Activated T-helper 1 cell treated with anti-CD3 and anti-CD28 coated beads, Interleukin-12 subunit alpha, Interleukin-12 subunit beta, Interleukin-2, Interleukin-4 antibody, amounts not matched to agents 30 ng/mL and 10 ng/mL and 1 ng/mL, durations not matched to agents 14 hours and 24 hours and 36 hours (primary cell): Measurements from ENCODE around the gene SETD6. TPM values are rescaled to one million over a fixed set of nuclear protein-coding genes. Genes with fewer than 3 reads are reported as not detected.
A peak's percentile ranks its signal among the peaks of the same experiment; 100 is the strongest.

Experiments used
- DNase-seq: peaks from one replicate; pipeline ENCODE4 v3.0.0; 2021; ENCODE audit warnings: low spot score
- H3K27ac Mint-ChIP-seq: one replicate; pipeline ENCODE4 v1.8.0; 2021; ENCODE audit warnings: mild to moderate bottlenecking, mixed read lengths
- H3K27me3 Mint-ChIP-seq: one replicate; pipeline ENCODE4 v1.8.0; 2022; ENCODE audit warnings: mild to moderate bottlenecking, moderate library complexity, mixed read lengths; ENCODE audit not compliant: insufficient read depth
- H3K36me3 Mint-ChIP-seq: one replicate; pipeline ENCODE4 v1.8.0; 2021; ENCODE audit warnings: low read depth, mixed read lengths
- H3K4me1 Mint-ChIP-seq: one replicate; pipeline ENCODE4 v1.8.0; 2021; ENCODE audit warnings: low read depth, mixed read lengths
- H3K4me3 Mint-ChIP-seq: one replicate; pipeline ENCODE4 v1.8.0; 2021; ENCODE audit warnings: mild to moderate bottlenecking, moderate library complexity, mixed read lengths
- H3K9me3 Mint-ChIP-seq: one replicate; pipeline ENCODE4 v1.8.0; 2021; ENCODE audit warnings: mixed read lengths
- intact Hi-C: fragments of 100-400 bp; cut with micrococcal nuclease; formaldehyde crosslinking; loops from one replicate; pipeline ENCODE4 v1.15.1; 2024
- total RNA-seq: library from RNA; stranded (reverse); gene quantifications from 2 replicates; pipeline ENCODE4 v1.2.3, GENCODE V29; 2022

SETD6 gene, protein sequence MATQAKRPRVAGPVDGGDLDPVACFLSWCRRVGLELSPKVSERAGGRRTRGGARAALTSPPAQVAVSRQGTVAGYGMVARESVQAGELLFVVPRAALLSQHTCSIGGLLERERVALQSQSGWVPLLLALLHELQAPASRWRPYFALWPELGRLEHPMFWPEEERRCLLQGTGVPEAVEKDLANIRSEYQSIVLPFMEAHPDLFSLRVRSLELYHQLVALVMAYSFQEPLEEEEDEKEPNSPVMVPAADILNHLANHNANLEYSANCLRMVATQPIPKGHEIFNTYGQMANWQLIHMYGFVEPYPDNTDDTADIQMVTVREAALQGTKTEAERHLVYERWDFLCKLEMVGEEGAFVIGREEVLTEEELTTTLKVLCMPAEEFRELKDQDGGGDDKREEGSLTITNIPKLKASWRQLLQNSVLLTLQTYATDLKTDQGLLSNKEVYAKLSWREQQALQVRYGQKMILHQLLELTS
- total RNA-seq: 32.1 and 34.9 TPM in 2 replicates

DNA sequence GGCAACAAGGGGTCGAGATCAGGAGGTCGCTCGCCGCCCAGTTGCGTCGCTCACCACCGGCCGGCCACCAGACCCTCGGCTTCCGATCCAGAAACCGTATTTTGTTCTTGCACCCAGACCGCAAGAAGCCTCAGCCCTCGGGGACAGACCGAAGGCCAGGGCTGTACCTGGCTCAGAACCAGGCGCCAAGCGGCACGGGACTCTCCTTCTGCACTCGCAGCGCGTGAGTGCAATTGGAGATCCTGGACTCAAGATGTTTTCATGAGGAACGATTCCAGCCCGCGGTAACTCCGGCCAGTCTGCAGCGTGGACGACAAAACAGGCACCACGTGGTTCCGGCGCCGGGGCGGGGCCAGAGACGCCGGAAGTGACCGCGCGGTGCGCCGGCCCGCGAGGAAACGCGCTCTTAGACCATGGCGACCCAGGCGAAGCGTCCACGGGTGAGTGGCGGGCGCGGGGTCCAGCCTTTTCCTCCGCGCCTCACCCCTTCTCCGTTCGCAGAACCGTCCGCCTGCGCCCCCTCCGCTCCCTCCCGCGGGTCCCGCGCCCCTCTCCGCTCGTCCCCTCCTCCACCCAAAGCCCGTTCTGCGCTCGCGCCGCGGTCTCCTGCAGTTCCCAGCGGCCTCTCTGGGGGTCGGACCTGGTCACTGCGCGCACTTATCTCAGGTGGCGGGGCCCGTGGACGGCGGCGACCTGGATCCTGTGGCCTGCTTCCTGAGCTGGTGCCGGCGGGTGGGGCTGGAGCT lies at the start of gene SETD6:
Gene SETD6, plus strand, starts transcription at position 393 of the 746 bp plus-strand sequence. Its CDS starts 21 bp downstream, at position 414.
- DNase-seq: peak; percentile 77
- peak within 1 kb of the TSS; percentile 92 for H3K4me3 Mint-ChIP-seq
- peak within 1 kb of the TSS; percentile 83 for H3K27ac Mint-ChIP-seq
- no peaks in the 10 kb centered on the region for H3K27me3 Mint-ChIP-seq
- H3K36me3 Mint-ChIP-seq: peaks cover 29% of the 10 kb centered on the region
- intact Hi-C loops: loop anchor here (1.0 to 10.0 kb wide), 6 partner anchors 115 to 778 kb away; partner anchors contain the start of genes CFAP20, GINS3, KATNB1 and USB1
- no peaks in the 10 kb centered on the region for H3K9me3 Mint-ChIP-seq
- H3K4me1 Mint-ChIP-seq: peaks cover 36% of the 10 kb centered on the region

DNA sequence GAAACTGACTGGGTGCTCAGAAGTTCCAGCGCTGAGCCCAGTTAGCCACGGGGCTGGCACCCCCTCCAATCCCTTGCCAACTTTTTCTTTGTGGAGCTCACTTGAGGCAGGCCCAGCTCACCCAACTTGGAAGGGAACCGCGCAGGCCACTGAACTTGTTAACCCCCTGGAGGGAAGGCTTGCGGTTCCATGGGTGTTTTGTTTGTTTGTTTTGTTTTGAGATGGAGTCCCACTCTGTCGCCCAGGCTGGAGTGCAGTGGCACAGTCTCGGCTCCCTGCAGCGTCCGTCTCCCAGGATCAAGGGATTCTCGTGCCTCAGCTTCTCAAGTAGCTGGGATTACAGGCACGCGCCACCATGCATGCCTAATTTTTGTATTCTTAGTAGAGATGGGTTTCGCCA lies 49.5 kb upstream of the SETD6 start:
- no peak overlapping the region for H3K4me3 Mint-ChIP-seq
- no peak overlapping the region for H3K27ac Mint-ChIP-seq
- intact Hi-C loops: no loop called here
- H3K9me3 Mint-ChIP-seq: no peaks in the 10 kb centered on the region
- H3K27me3 Mint-ChIP-seq: peaks cover 60% of the 10 kb centered on the region
- peaks cover 5% of the 10 kb centered on the region for H3K4me1 Mint-ChIP-seq
- DNase-seq: no peak
- peaks cover 2% of the 10 kb centered on the region for H3K36me3 Mint-ChIP-seq

DNA sequence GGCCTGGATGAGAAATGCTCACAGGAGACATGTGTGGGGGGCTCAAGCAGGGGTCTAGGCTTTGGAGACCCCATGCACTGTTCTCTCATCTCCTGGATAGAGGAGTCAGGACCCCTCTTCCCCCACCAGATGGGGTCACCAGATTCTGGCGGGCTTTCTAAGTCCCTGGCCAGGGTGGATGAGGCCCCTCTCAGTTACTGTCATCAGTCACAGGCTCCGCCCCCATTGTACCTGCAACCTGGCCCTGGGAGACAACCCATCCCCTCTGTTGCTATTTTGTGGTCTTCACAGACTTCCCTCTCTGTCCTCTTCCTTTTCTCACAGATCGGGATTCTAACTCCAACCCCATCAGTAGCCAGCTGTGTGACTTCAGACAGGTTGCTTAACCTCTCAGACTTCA lies 48.9 kb upstream of the SETD6 start:
- H3K27me3 Mint-ChIP-seq: peaks cover 55% of the 10 kb centered on the region
- peaks cover 5% of the 10 kb centered on the region for H3K4me1 Mint-ChIP-seq
- DNase-seq: no peak
- intact Hi-C loops: no loop called here
- H3K27ac Mint-ChIP-seq: no peak overlapping the region
- no peaks in the 10 kb centered on the region for H3K9me3 Mint-ChIP-seq
- H3K36me3 Mint-ChIP-seq: peaks cover 2% of the 10 kb centered on the region
- H3K4me3 Mint-ChIP-seq: no peak overlapping the region

DNA sequence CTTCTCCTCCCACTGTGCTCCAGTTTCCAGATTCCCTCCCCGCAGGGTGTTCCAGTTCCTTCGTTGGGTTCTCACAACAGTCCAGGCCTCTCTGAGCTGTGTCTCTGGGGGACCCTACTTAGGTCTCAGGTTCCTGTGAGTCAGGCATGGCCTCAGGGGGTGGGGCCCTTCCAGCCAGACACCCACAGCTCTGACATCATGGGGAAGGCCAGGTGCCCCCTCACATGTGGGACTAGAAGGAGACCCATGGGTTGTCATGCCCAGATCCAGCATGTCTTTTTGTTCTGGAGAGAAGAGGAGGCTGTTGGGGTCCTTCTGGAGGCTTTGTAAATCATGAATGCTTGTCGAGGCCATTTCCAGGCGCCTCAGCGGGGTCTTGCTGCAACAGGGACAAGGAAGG lies 47.4 kb upstream of the SETD6 start:
- H3K27me3 Mint-ChIP-seq: peaks cover 41% of the 10 kb centered on the region

DNA sequence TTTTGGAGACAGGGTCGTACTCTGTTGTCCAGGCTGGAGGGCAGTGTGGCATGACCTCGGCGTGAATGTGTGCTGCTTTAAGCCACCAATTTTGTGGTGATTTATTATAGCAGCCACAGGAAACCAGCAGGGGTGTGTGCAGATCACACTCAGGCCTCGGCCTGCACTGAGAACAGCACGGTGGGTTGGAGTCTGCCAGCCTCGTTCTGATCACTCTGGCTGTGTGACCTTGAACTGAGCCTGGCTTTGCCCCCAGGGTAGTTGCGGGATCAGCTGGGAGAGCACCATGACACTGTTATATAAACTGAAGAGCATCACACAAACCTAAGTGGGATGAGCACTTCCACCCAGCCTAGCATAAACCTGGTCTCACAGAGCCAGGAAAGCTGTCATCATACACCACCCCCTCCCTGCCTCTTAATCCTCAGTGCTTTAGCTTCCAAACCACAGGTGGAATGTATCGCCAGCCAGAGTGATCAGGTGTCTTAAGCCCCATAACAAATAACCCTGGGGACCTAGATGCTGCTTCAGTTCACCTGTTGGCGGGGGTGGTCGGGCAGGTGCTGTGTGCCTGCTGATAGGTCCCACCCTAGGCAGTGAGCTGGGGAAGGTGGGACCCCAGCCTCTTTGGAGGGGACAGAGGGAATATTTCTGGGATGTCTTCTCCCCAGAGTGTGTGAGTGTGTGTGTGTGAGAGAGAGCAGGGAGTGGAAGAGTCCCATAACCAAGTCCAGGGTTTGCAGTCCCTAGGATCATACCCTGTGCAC lies 43.9 kb upstream of the SETD6 start:
- no peak overlapping the region for H3K4me3 Mint-ChIP-seq
- DNase-seq: no peak
- no peaks in the 10 kb centered on the region for H3K9me3 Mint-ChIP-seq
- H3K27ac Mint-ChIP-seq: no peak overlapping the region
- intact Hi-C loops: no loop called here
- H3K27me3 Mint-ChIP-seq: peaks cover 20% of the 10 kb centered on the region
- no peaks in the 10 kb centered on the region for H3K36me3 Mint-ChIP-seq
- H3K4me1 Mint-ChIP-seq: no peaks in the 10 kb centered on the region

More for the DNA sequence above, 47.4 kb upstream of the SETD6 start:
- no peak for DNase-seq
- Mint-ChIP-seq H3K36me3 (peaks cover 2% of the 10 kb centered on the region), H3K9me3 (no peaks in the 10 kb centered on the region), H3K27ac (no peak overlapping the region), H3K4me1 (peaks cover 5% of the 10 kb centered on the region), H3K4me3 (no peak overlapping the region)
- intact Hi-C loops: no loop called here

DNA sequence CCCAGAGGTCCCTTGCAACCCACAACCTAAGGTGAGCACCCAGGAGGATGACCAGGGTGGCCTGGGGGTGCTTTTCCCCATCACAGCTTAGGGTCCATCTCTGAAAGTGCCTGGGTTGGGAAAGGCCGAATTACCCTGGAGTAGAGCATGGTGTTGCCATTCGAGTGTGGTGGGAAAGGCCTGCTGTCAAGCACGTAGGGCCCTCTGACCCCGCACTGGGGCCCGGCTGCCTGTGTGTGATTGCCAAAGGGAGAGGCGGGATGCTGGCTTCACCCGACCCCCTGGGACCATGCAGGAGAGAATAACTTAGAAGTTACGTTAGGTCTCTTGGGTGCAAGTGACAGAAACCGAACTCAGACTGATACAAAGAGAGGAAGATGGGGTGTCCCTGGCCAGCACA lies 43.1 kb upstream of the SETD6 start:
- intact Hi-C loops: no loop called here
- Mint-ChIP-seq H3K27ac (no peak overlapping the region), H3K4me3 (no peak overlapping the region), H3K4me1 (no peaks in the 10 kb centered on the region), H3K36me3 (no peaks in the 10 kb centered on the region), H3K27me3 (peaks cover 12% of the 10 kb centered on the region), H3K9me3 (no peaks in the 10 kb centered on the region)
- no peak for DNase-seq

DNA sequence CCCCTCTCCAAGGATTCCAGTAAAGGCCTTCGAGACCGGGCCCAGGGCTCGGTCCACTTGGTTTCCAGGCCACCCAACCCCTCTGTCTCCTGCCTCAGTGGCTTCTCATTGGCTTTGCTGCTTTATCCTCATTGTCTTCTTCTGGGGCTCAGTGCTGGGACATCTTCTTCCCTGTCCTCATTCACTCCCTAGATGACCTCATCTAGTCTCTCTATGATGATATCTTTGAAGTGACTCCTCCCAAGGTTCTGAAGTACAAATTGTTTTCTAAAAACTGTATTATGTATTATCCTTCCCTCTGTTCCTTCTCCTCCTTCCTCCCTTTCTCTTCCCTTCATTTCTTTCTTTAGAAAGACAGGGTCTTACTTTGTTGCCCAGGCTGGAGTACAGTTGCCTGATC lies 42.5 kb upstream of the SETD6 start:
- no peaks in the 10 kb centered on the region for H3K4me1 Mint-ChIP-seq
- DNase-seq: no peak
- H3K36me3 Mint-ChIP-seq: no peaks in the 10 kb centered on the region
- H3K4me3 Mint-ChIP-seq: no peak overlapping the region
- no peaks in the 10 kb centered on the region for H3K9me3 Mint-ChIP-seq
- peaks cover 9% of the 10 kb centered on the region for H3K27me3 Mint-ChIP-seq
- intact Hi-C loops: no loop called here
- no peak overlapping the region for H3K27ac Mint-ChIP-seq

DNA sequence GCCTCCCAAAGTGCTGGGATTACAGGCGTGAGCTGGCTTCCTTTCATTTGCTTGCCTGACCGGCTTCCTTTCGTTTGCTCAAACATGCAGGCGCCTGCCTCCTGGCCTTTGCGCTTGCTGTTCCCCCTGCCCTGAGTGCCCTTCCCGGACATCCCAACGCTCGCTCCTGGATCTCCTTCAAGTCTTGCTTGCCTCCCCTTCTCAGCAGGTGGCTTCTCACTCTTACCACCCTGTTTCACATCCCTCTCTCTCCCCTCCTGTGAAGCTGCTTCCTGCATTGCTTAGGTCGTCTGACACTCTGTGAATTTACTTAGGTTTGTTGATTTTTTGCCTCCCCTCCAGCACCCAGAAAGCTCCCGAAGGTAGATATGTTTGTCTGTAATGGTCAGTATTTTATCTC lies 41.0 kb upstream of the SETD6 start:
- Mint-ChIP-seq H3K27ac (no peak overlapping the region), H3K4me1 (no peaks in the 10 kb centered on the region), H3K9me3 (no peaks in the 10 kb centered on the region), H3K27me3 (peaks cover 10% of the 10 kb centered on the region), H3K4me3 (no peak overlapping the region), H3K36me3 (no peaks in the 10 kb centered on the region)
- intact Hi-C loops: no loop called here
- no peak for DNase-seq

DNA sequence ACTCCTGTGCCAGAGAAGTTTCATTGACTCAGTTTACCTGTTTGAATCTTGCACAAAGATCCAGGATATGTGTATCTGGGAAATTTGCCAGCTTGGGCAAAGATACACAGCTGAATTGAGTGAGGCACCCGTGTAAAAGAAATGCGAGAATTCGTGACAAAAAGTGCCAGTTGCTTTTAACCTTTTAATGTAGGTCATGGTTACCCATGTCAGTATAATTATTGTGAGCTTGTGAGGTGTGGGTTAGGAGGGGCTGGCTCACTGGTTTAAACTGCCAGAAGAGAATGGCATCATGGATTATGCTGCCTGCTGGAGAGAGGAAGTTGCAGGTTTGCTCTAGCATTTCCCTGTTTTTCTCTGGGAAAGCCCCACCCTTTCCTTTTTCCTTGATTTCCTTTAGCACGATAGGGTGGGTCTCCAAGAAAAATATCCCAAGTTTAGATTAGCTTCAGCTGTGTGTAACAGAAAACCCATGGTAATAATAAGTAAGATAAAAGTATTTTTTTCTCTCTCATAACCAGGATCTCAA lies 40.2 kb upstream of the SETD6 start:
- intact Hi-C loops: no loop called here
- H3K36me3 Mint-ChIP-seq: no peaks in the 10 kb centered on the region
- peaks cover 8% of the 10 kb centered on the region for H3K27me3 Mint-ChIP-seq
- no peak for DNase-seq
- no peaks in the 10 kb centered on the region for H3K9me3 Mint-ChIP-seq
- no peak overlapping the region for H3K27ac Mint-ChIP-seq
- H3K4me3 Mint-ChIP-seq: no peak overlapping the region
- no peaks in the 10 kb centered on the region for H3K4me1 Mint-ChIP-seq

DNA sequence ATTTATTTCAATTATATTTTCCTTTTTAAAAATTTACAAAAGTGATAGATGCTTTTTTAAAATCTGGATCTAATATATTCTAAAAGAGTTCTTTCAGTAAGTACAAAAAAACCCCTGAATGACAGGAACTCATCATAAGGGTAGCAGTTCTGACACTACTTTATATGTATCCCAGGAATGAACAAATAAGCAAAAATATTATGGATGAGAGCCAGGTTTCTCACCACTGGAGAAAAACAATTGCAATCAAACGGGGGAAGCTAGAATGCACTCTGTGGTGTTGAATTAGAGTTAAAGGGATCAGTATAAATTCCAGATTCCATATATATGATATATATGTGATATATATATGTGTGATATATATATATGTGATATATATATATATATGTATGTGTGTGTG lies 38.5 kb upstream of the SETD6 start:
- Mint-ChIP-seq H3K4me1 (no peaks in the 10 kb centered on the region), H3K27me3 (peaks cover 8% of the 10 kb centered on the region), H3K4me3 (no peak overlapping the region), H3K36me3 (no peaks in the 10 kb centered on the region), H3K27ac (no peak overlapping the region), H3K9me3 (no peaks in the 10 kb centered on the region)
- intact Hi-C loops: no loop called here
- DNase-seq: no peak

DNA sequence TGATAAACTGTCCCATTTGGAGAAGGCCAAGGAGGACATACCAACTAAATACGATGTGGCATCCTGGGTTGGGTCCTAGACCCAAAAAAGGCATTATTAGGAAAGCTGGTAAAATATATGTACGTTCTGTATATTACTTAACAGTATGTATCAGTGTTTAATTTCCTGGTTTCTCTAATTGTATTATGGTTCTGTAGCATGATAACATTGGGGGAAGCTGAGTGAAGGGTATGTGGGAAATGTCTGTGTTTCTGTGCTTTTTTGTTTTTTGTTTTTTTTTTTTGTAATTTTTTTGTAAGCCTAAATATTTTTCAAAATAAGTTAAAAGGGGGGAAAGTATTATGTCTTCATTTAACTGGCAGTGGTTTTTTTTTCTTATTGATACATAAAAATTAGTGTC lies 36.9 kb upstream of the SETD6 start:
- Mint-ChIP-seq H3K4me3 (no peak overlapping the region), H3K9me3 (no peaks in the 10 kb centered on the region), H3K36me3 (no peaks in the 10 kb centered on the region), H3K27ac (no peak overlapping the region), H3K4me1 (no peaks in the 10 kb centered on the region), H3K27me3 (peaks cover 8% of the 10 kb centered on the region)
- intact Hi-C loops: no loop called here
- DNase-seq: no peak

DNA sequence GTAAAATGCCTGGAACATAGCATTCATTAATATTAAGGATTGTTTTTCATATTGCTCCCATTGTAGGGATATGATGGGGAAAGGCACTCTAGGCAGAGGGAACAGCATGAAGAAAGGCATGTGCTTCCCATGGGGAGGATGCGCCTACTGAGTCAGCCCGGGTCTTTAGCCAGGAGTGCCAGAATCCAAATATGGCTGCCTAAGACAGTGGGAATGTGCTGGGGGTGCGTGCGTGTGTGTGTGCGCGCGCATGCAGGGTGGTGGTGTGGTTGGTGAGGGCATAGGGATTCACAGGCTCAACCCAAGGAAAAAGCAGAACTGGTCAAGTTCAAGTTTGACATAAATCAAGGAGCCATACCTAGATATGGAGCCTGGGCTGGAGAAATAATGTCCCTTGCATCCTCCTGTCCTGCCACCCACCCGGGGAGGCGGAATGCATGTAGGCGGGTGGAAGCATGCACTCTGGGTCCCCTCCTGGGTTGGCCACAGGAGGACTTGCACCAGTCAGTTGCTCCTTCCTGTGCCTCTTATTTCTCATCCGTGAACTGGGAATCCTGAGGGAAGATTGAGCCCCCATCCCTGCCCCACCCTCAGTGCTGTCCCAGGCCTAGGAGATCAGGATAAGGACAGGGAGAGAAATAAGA lies 34.0 kb upstream of the SETD6 start:
- intact Hi-C loops: no loop called here
- H3K36me3 Mint-ChIP-seq: no peaks in the 10 kb centered on the region

More for the DNA sequence above, 34.0 kb upstream of the SETD6 start:
- no peaks in the 10 kb centered on the region for H3K9me3 Mint-ChIP-seq
- no peak for DNase-seq
- no peak overlapping the region for H3K27ac Mint-ChIP-seq
- no peaks in the 10 kb centered on the region for H3K4me1 Mint-ChIP-seq
- peaks cover 6% of the 10 kb centered on the region for H3K27me3 Mint-ChIP-seq
- no peak overlapping the region for H3K4me3 Mint-ChIP-seq
